K562 (cell line): Measurements from ENCODE around the gene PCID2. TPM values are rescaled to one million over a fixed set of nuclear protein-coding genes. Genes with fewer than 3 reads are reported as not detected.

Experiments used
- ARID3B ChIP-seq: fragments of 250-450 bp; sonication (Bioruptor Pico); IDR thresholded peaks from 2 replicates; pipeline ENCODE4 v1.4.0; 2020; ENCODE audit warnings: borderline replicate concordance
- CC2D1A ChIP-seq: fragments of 450-650 bp; IDR thresholded peaks from 2 replicates; pipeline ENCODE4 v1.6.1; 2017; ENCODE audit warnings: mild to moderate bottlenecking
- DLX4 ChIP-seq: fragments of 250-450 bp; sonication (Bioruptor Pico); IDR thresholded peaks from 2 replicates; pipeline ENCODE4 v1.6.1; 2021; ENCODE audit warnings: mild to moderate bottlenecking
- E4F1 ChIP-seq: fragments of 250-450 bp; sonication (Bioruptor Pico); IDR thresholded peaks from 2 replicates; pipeline ENCODE4 v1.5.0; 2021; ENCODE audit warnings: mild to moderate bottlenecking, borderline replicate concordance
- ESRRA ChIP-seq: fragments of 450-650 bp; IDR thresholded peaks from 2 replicates; pipeline ENCODE4 v1.6.1; 2014; ENCODE audit warnings: low read depth, mild to moderate bottlenecking, moderate library complexity, borderline replicate concordance
- ETS1 ChIP-seq: conservative IDR thresholded peaks from 2 replicates; pipeline ENCODE4 v1.6.1; 2011; ENCODE audit warnings: low read depth, mild to moderate bottlenecking, low read length; ENCODE audit not compliant: control insufficient read depth
- FOS ChIP-seq: IDR thresholded peaks from 3 replicates; pipeline ENCODE4 v1.6.1; 2011; ENCODE audit not compliant: insufficient read length; ENCODE audit errors: extremely low read depth
- HEY1 ChIP-seq: fragments of 250-450 bp; sonication (Bioruptor Pico); IDR thresholded peaks from 2 replicates; pipeline ENCODE4 v1.5.0; 2020; ENCODE audit warnings: mild to moderate bottlenecking, moderate library complexity, borderline replicate concordance
- HNRNPH1 ChIP-seq: fragments of 200-400 bp; formaldehyde crosslinking; optimal IDR thresholded peaks from 2 replicates; pipeline ENCODE3; 2017; ENCODE audit warnings: low read depth, mild to moderate bottlenecking, low read length, moderate library complexity
- MITF ChIP-seq: IDR thresholded peaks from 2 replicates; pipeline ENCODE4 v1.6.1; 2014; ENCODE audit warnings: antibody characterized with exemption
- NR4A1 ChIP-seq, 2 experiments: fragments of 250-450 bp in 1 of 2; fragments of 450-650 bp in 1 of 2; sonication (Bioruptor Pico) in 1 of 2; IDR thresholded peaks; 2 replicates each; pipeline versions ENCODE4 v1.4.0 to v1.6.1; 2016 to 2020; ENCODE audit warnings: mild to moderate bottlenecking in 2 of 2, missing compliant biosample characterization in 1 of 2, missing genetic modification characterization in 1 of 2, moderate library complexity in 1 of 2
- PREB ChIP-seq: sonication (generic); formaldehyde crosslinking; IDR thresholded peaks from 2 replicates; pipeline ENCODE4 v1.8.1; 2023; ENCODE audit warnings: mild to moderate bottlenecking, missing genetic modification reagents
- SMAD1 ChIP-seq: fragments of 150-350 bp; IDR thresholded peaks from 2 replicates; pipeline ENCODE4 v1.6.1; 2014; ENCODE audit warnings: low read length, low read depth; ENCODE audit not compliant: partially characterized antibody
- SP1 ChIP-seq: sonication (generic); formaldehyde crosslinking; IDR thresholded peaks from 2 replicates; pipeline ENCODE4 v1.8.1; 2022; ENCODE audit warnings: mild to moderate bottlenecking, missing genetic modification reagents
- SRSF1 ChIP-seq: fragments of 200-400 bp; formaldehyde crosslinking; IDR thresholded peaks from 2 replicates; pipeline ENCODE4 v1.6.1; 2017; ENCODE audit warnings: mild to moderate bottlenecking, low read depth, low read length, moderate library complexity
- ZNF174 ChIP-seq: fragments of 250-450 bp; sonication (Bioruptor Pico); IDR thresholded peaks from 2 replicates; pipeline ENCODE4 v1.4.0; 2020; ENCODE audit warnings: mild to moderate bottlenecking
- ZNF586 ChIP-seq: fragments of 450-650 bp; formaldehyde crosslinking; conservative IDR thresholded peaks from 2 replicates; pipeline ENCODE4 v1.4.0; 2020; ENCODE audit warnings: mild to moderate bottlenecking, moderate library complexity
- ZNF655 ChIP-seq: fragments of 250-450 bp; sonication (Bioruptor Pico); IDR thresholded peaks from 2 replicates; pipeline ENCODE4 v1.5.0; 2021
- polyA plus RNA-seq, 8 experiments: library from polyadenylated mRNA; depleted of rRNA in 4 of 8; stranded (reverse) in 5 of 8; unstranded in 3 of 8; fragments of >200 nt; fragmentation: Nextera tagmentation in 2 of 8; fragmentation: Illumina TruSeq in 1 of 8; extraction: Ambion mirVana in 2 of 8; extraction: Trizol in 1 of 8; gene quantifications; 2 replicates each; pipeline versions ENCODE4 v1.2.1 to v1.2.3, GENCODE V29; 2011 to 2014; ENCODE audit warnings: inconsistent platforms in 1 of 8, missing spikeins in 1 of 8
- total RNA-seq, 7 experiments: library from RNA; depleted of rRNA in 6 of 7; stranded (reverse); fragments of >200 nt in 6 of 7; fragmentation: Illumina TruSeq in 2 of 7; extraction: Trizol in 2 of 7; gene quantifications; 2 replicates each; pipeline versions ENCODE4 v1.2.1 to v1.2.3, GENCODE V29; 2011 to 2021; ENCODE audit warnings: low replicate concordance in 1 of 7

Gene PCID2
- total and polyA plus RNA-seq, 9 of the 15 experiments (the other 6 are each of a cell fraction or from before 2014, with no cell fraction given) = 39.6 to 117 (median 59.6) TPM

- TF ChIP-seq ESRRA (peak; percentile 82; the same call in 1 of the 2 replicates), ZNF655 (CRISPR knock-in tag) (no peak), SP1 (no peak), E4F1 (CRISPR knock-in tag) (no peak), ARID3B (CRISPR knock-in tag) (no peak), PREB (CRISPR knock-in tag) (no peak), SRSF1 (no peak), ZNF174 (no peak), ETS1 (0 out of 2 replicates have a peak, but pooled peaks have one; percentile 45), CC2D1A (no peak), MITF (peak; percentile 72; the same call in 1 of the 2 replicates), SMAD1 (peak; percentile 66), NR4A1 (CRISPR knock-in tag; IDR thresholded peaks at IDR 0.05) (no peak), NR4A1 (tag; IDR thresholded peaks at IDR 0.05) (no peak), HNRNPH1 (no peak), HEY1 (CRISPR knock-in tag) (no peak), ZNF586 (CRISPR knock-in tag) (no peak), FOS (no peak), DLX4 (CRISPR knock-in tag) (no peak)
Observed at GRCh38 chr13:113220141-113220598, 11.7 kb upstream of the PCID2 start (continued).
